PC-3 (cell line): Measurements from ENCODE around the gene POLR2L.

Source experiments
- CTCF ChIP-seq: fragments of 300-600 bp; sonication (generic); conservative IDR thresholded peaks from 2 replicates; pipeline ENCODE4 v1.5.1; 2017; ENCODE audit warnings: antibody characterized with exemption, low read depth, mild to moderate bottlenecking, low read length
- EZH2 ChIP-seq: fragments of 300-600 bp; sonication (generic); IDR thresholded peaks from one replicate; pipeline ENCODE4 v1.6.1; 2017; ENCODE audit warnings: antibody characterized with exemption, mild to moderate bottlenecking, low read length; ENCODE audit not compliant: unreplicated experiment

- TF ChIP-seq EZH2 = no peak
- no peak for TF ChIP-seq CTCF
These were observed 15.0 kb downstream of the POLR2L start for GRCh38 chr11:827146-827896.
